ENCODE measurements around the gene ADGRG2. TPM values are rescaled to one million over a fixed set of nuclear protein-coding genes. Genes with fewer than 3 reads are reported as not detected.
"Not testable (repeated sequence)": the region's sequence is repeated elsewhere in the genome, so short reads cannot be mapped to it uniquely, and the experiment has no call there.

The ADGRG2 gene
- total RNA-seq, 1 donor from 2014 or later: 0.15 TPM

DNA sequence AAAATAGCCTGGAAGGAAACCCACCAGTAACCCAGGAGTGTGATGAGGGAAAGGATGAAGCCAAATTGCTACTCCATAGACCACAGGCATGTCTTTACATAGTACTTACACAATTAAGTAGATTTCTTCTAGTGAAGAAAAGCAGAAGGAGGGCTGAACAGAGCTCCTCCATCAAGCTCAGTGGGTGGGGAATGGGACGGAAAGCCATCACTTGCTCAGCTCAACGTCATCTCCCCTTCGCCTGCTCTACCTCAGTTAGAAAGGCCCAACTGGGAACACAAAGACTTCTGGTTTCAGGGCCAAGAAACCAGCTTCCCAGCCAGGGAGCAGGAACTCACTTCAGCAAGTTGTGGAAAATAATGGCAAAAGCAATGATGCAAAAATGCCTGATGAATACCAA lies 36.6 kb downstream of the ADGRG2 start:
- DNase-seq (ENCODE audit: low read depth): no peak

DNA sequence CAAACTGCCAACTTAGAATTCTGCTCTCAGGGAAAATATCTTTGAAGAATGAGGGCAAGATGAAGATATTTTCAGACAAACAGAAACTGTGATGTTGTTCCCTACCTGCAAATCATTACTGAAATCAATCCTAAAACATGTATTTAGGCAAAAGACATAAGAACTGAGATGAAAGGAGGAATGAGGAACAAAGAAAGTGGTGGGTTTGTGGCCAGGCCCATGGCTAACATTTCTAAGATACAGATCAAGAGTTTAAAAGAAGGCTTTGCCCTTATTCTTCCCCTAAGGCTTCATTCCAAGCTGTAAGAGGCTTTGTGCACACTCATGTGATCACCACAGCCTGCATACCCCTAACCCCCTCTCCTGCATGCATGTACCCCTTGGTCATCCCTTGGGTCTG lies 46.5 kb downstream of the ADGRG2 start:
- DNase-seq (ENCODE audit: low read depth): no peak

DNA sequence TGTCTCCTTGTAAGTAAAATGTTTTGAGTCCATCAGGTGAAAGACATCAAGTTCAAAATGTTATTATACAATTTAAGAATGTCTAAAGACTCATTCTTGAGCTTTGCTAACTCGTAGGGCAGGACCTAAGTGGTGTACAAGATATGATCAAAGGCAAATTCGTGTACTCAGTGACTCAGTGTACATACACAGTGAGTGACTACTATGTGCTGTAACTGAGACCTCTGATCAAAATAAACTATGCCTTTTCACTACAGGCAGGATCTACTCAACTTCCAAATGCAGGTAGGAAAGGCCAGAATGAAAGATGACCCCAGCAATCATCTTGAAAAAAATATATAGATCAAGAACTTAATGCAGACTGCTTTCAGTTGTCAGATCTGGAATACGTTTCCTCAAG lies 49.9 kb downstream of the ADGRG2 start:
- no peak for DNase-seq (ENCODE audit: low read depth)

DNA sequence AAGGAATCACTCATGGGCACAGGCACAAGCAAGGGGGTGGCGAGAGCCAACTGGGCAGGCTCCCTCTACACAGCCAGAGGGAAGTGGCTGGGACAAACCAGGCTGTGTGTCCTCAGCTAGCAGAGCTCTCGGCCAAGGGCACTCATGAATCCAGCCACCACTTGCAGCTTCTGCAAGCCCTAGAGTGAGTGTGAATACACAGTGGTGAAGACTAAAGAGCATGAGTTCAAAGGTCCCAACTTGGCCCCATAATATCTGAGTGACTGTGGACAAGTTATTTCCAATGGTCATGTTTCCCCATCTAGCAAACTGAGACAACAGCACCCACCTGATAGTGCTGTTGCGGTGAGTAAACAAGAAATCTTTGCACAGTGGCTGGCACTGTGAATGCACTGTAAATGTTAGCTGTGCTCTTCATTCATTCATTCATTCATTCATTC lies 51.7 kb downstream of the ADGRG2 start:
- DNase-seq (ENCODE audit: low read depth): no peak

DNA sequence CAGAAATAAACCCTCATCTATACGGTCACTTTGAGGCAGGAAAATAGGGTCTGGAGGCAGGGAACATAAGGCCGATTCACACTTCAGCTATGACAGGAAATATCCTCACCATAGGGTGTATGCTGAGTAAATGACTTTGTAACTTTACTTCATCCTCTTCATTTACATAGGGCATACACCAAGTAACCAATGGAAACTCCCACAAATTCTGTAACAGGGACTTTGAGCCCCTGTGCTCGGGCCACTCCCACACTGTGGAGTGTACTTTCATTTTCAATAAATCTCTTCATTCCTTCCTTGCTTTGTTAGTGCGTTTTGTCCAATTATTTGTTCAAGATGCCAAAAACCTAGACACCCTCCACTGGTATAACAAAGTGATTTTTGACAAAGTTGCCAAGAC lies 55.3 kb downstream of the ADGRG2 start:
- not testable (repeated sequence) for DNase-seq (ENCODE audit: low read depth)

DNA sequence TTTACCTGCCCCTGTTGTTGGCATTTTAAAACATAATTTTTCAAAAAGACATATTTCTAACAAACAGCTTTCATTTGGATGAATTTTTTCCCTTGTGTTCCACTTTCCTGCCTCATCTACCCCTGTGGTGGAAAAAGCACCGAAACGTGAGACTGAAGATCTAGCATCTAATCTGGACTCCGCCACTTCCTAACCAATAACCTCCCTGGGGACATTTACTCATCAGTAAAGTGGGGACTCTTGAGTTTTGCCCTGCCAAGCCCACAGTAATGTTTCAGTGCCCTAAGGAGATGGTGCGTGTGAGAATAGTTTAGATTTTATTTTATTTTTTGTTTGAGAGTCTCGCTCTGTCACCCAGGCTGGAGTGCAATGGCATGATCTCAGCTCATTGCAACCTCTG lies 56.7 kb downstream of the ADGRG2 start:
- DNase-seq (ENCODE audit: low read depth): no peak

DNA sequence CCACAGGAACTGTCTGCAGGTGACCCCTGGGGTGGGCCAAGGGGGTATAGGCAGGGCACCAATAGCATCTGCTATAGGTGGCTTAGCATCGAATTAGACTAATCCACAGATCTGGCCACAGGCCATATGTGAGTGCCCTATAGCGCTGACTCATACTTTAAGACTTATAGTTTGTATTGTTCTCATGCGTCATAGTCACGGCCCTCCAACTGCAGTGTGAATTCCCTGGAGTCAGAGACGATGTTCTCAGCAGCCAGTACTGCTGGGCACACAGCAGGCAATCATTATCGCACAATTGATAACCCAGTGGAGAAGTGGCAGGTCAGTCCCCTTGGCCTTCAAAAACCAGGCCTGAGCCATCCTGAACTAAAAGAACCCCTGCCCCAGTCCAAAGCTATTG lies 58.1 kb downstream of the ADGRG2 start:
- DNase-seq (ENCODE audit: low read depth): no peak

DNA sequence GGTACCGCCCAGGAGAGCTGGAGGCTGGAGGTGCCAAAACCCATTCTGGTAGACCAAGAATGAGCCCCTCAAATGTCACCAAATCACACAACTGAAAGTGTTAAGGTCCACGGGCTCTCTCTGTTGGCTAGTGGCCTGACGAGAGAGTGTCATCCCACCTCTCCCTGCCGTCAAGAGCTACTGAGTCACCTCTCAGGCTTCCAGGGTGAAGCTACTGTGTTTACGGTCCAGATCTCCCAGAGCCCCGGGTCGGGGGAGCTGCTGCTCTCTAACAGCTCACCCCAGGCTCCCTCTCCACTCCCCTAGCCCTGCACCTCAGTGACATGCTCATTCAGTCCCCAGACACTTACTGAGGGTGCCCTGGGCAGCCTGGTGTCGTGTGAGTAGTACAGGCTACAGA lies 59.2 kb downstream of the ADGRG2 start:
- DNase-seq (ENCODE audit: low read depth): no peak

DNA sequence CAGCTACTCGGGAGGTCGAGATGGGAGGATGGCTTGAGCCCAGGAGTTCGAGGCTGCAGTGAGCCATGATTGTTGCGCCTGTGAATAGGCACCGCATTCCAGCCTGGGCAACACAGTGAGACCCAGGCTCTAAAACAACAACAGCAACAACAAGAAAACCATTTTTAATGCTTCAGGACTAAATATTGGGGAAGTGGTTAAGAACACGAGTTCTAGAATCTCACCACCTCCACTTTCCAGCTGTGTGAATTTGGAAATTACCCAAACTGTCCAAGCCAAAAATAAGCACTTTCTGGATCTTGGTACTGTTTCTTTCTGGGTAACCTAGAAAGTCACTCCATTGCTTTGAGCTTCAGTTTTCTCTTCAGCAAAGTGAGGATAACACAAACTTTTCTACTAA lies 63.2 kb downstream of the ADGRG2 start:
- no peak for DNase-seq (ENCODE audit: low read depth)

DNA sequence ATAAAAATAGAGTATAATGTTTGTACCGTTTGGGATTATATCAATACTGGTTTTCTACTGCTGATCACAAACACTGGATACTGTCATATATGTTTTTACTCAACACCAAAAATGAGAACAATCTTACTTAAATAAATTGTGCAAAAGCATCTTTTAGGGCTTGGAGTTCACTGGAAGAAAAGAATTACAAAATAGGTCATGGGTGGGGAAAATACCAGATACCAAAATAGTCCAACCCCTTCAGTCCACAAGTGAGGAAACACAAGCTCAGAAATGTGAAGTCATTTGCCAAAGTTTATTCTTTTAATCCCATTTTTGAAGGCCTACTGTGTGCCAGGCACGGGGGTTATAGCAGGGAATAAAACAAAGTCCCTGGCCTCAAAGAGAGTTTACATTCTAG lies 64.4 kb downstream of the ADGRG2 start:
- no peak for DNase-seq (ENCODE audit: low read depth)

DNA sequence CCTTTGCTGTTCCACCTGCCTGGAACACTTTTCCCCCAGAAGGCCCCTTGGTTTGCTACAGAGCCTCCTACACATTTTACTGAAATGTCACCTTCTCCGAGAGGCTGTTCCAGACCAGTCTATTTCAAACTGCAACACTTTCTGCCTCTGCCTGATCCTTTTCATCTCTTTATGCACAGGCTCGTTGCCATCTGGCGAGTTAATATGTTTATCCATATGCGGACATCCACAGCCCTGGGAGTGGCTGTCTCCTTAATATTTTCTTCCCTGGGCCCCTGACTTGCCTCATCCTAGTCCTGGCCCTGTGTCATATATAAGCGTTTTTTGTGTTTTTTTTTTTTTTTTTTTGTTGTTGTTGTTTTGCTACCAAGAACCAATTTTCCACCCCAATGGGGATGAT lies 73.2 kb downstream of the ADGRG2 start:
- DNase-seq (ENCODE audit: low read depth): no peak

DNA sequence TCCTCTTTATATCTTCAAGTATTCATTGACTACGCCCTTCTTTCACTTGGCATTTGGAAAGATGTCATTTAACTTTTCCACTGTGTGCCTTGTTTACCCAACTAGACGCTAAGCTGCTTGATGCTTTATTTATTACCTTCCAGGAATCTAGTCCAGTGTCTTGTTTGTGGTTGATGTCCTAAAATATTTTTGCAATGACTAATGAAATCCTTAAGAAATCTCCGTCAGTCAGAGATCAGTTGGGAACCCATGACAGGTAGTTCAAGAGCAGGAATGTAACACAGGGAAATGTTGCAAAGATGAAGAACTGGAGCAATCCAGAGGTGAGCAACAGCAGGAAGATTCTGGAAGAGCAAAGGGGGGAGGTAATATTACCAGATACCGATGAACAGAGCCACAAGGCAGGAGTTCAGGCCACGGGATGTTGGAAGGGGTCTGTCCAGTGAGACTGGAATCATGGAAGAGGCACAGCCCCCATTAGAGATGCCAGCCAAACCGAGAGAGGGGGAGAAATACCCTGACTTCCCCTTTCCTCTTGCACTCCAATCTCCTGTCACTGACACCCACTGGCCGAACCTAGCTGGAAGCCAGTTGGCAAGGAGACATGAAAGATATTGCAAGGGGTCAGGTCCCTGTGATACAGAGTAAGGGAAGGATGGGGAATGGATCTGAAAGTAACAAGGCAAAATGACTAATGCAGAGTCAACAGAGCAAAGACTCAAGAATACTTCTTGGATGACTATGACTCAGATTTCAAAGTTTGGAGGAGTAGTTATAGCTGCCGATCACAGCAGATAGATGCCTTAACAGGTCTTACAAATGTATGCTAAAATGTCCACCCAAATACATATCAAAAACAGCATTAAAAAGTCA lies 75.7 kb downstream of the ADGRG2 start:
- DNase-seq (ENCODE audit: low read depth): peak; percentile 66

DNA sequence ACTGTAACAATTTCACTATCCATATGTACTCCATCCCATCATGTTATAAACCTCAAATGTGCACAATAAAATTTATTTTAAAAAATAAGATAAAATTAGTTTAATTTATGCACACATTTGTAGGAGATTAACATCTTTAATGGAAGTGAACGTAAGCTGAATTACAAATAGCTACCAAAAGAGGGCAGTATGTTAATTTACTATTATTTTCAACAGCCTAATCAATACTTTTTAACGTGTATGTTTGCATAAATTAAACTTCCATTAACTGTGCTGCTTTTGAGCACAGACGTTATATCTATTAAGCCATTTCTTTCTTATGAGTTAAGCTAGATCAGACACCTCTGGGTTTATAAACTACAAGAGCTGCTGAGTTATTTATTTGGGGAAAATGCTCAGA lies 81.9 kb downstream of the ADGRG2 start:
- DNase-seq (ENCODE audit: low read depth): peak; percentile 7

DNA sequence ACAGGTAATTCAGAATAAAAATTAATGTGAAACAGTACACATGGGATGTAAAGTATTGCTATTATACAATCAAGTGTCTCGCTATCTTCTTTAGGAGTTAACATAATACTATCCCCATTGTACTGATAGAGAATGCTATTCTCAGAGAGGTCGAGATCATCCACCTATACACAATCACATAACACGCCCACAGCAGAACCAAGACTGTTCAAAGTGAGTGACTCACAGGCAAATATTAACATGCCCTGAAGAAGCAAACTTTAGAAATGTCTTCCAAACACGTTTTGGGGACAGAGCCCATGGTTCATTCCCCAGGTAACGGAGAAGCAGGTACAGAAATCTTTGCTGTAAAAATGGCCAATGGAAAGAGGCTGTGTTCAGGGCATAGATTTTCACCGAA lies 88.2 kb downstream of the ADGRG2 start:
- no peak for DNase-seq (ENCODE audit: low read depth)

DNA sequence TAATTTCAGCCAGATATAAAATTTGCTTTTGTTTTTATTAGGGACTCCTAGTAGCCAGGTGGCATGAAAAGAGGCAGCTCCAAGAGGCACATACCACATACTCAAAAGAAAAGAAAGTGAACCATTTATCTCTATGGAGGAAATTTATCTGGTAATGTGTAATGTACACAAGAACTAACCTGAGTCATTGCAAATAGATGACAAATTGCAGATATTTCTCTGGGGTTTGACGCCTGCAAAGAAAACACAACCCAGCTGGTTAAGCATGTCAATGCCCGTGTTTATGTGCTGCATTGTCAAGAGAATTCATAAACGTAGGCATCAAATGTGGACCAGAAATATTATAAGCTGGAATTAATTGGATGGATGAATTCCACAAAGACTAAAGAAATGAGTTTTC lies 91.5 kb downstream of the ADGRG2 start:
- no peak for DNase-seq (ENCODE audit: low read depth)

DNA sequence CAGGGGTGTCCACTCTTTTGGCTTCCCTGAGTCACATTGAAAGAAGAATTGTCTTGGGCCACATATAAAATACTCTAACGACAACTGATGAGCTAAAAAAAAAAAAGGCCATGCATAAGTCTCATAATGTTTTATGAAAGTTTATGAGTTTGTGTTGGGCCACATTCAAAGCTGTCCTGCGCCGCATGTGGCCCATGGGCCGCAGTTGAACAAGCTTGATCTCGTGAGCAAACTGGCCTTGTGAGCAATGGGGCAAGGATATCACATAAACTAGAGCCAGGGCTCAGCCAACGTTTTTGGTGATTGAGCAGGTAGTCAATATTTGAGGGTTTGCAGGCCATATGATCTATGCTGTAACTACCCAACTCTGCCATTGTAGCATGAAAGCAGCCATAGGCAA lies 93.7 kb downstream of the ADGRG2 start:
- DNase-seq (ENCODE audit: low read depth): no peak

DNA sequence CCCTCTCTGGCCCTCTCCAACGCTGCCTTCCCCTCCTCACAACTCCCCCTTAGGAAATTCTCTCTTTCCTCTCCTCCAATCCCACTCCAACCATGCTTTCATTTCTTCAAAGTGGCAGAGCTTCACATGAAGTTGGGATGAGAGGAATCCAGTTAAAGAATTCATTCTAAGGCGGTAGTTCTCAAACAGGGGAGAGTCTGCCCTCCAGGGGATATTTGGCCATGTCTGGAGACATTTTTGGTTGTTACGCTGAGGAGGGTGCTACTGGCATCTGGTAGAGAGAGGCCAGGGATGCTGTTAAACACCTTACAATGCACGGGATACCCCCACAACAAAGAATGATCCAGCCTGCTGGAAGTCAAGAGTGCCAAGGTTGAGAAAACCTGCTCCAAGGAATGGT lies 97.9 kb downstream of the ADGRG2 start:
- no peak for DNase-seq (ENCODE audit: low read depth)

DNA sequence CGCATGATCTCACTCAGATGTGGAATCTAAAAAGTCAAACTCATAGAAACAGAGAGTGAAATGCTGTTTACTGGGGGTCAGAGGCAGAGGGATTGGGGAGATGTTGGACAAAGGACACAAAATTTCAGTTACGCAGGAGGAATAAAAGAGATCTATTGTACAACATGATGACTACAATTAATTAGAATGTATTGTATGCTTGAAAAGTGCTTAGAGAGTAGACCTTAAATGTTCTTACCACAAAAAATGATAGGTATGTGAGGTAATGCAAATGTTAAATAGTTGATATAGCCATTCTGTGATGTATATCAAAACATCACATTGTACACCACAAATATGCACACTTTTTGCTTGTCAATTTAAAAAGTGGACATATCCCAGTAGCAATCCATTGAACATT lies 102.3 kb downstream of the ADGRG2 start:
- no peak for DNase-seq (ENCODE audit: low read depth)

DNA sequence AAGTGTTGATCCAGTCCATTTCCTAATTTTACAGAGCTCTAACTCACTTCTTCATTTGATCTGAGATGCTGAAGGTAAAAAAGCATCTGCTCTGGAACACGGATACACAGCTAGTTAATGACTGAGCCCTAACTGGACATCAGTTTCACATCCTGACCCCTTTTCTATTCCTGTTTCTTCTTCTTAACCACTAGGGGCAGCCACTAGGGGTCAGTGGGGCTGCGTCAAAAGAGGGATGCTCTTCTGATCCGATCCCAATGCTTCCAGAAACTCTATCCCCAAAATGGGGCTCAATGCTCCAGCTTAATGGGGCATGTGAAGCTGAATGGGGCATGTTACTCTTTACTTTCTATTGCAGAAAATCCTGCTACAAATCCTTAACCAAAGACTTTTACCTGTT lies 105.0 kb downstream of the ADGRG2 start:
- DNase-seq (ENCODE audit: low read depth): no peak

DNA sequence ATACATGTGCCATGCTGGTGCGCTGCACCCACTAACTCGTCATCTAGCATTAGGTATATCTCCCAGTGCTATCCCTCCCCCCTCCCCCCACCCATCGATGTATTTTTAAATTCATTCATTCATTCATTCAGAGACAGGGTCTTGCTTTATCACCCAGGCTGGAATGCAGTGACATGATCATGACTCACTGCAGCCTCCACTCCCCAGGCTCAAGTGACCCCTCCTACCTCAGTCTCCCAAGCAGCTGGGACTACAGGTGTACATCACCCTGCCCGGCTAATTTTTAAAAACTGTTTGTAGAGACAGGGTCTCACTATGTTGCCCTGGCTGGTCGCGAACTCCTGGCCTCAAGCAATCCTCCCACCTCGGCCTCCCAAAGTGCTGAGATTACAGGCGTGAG lies 105.7 kb downstream of the ADGRG2 start:
- not testable (repeated sequence) for DNase-seq (ENCODE audit: low read depth)

DNA sequence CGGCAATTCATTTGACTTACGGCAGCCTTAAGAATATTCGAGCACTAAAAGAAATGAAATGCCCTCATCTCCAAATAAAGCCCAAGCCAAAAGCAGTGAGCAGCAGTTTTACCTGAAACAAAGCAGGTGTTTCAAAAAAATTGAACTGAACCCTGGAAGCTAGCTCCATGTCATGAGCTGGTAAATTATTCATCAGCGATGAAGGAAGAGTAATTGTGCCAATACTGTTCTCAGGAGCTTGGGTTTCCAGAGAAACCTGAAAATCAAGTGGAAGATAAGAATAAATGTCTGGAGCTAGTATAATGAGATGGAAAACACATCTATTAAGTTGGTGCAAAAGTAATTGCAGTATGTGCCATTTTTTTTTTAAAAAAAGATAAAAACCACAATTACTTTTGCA lies 114.4 kb downstream of the ADGRG2 start:
- DNase-seq (ENCODE audit: low read depth): no peak

DNA sequence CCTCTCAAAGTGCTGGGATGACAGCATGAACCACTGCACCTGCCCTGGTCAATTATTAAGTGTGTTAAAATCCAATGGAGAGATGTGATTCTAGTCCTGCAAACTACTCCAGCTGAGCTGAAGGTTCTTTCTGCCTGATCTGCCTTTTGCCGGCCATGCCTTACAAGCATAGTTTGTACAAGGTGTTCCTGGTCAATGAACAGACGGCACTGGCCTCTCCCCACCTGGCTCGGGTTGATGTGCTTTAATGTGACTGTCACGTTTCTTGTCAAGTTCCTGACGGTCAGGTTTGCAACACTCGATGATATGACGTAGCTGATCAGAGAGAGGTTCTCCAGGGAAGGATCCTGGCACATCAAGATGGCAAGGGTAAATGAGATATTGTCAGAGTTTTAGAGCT lies 115.3 kb downstream of the ADGRG2 start:
- DNase-seq (ENCODE audit: low read depth): no peak

DNA sequence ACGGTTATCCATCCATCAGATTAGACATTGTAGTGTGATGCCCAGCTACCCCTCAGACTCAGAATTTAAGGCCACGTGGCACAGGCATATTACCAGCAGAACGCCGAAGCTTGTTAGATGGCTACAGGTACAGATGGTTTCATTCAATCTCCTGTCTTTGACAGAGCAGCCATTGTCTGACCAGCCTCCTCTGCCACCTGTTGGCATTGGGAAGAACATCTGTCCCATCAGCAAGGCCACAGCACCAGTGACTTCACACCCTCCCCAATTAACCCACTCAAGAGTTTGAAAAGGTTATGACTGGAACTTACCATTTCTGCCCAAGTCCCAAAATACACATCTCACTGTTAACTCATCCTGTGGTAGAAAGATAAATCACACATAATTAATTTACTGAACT lies 116.4 kb downstream of the ADGRG2 start:
- peak; percentile 1 for DNase-seq (ENCODE audit: low read depth)

DNA sequence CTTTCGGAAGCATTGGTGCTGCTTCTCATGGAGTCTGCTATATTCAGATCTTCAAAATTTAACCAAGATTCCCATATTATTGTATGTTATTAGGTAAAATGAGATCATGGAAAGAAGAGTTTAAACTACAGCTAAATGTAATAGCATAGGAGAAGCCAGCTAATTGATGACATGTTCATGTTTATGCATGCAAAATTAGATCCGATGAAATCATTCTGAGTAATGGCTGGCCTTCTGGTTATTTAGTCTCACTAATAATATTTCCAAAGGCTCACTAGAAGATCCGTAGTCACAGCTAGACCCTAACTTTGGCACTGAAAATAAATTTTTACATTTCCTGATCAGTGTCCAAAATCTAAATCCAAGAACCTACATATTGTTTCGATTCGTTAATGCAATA lies 118.5 kb downstream of the ADGRG2 start:
- no peak for DNase-seq (ENCODE audit: low read depth)

Data from renal cortical epithelial cell (primary cell).